HEK293T (cell line): ENCODE measurements around the gene PACC1.

Experiments used
- BHLHE40 ChIP-seq: fragments of 450-650 bp; IDR thresholded peaks from 2 replicates; pipeline ENCODE4 v1.6.1; 2016; ENCODE audit warnings: mild to moderate bottlenecking, moderate library complexity, borderline replicate concordance
- ELF4 ChIP-seq: fragments of 450-650 bp; IDR thresholded peaks from 2 replicates; pipeline ENCODE4 v1.6.1; 2017; ENCODE audit warnings: antibody characterized with exemption
- FOXM1 ChIP-seq: fragments of 450-650 bp; IDR thresholded peaks from 2 replicates; pipeline ENCODE4 v1.6.1; 2017; ENCODE audit warnings: mild to moderate bottlenecking, borderline replicate concordance
- L3MBTL2 ChIP-seq: fragments of 450-650 bp; conservative IDR thresholded peaks from 2 replicates; pipeline ENCODE4 v1.6.1; 2016; ENCODE audit warnings: mild to moderate bottlenecking
- SP1 ChIP-seq: fragments of 450-650 bp; IDR thresholded peaks from 2 replicates; pipeline ENCODE4 v1.6.1; 2017
- SUZ12 ChIP-seq: fragments of 450-650 bp; IDR thresholded peaks from 2 replicates; pipeline ENCODE4 v1.6.1; 2016; ENCODE audit warnings: mild to moderate bottlenecking
- TARDBP ChIP-seq: fragments of 450-650 bp; IDR thresholded peaks from 2 replicates; pipeline ENCODE4 v1.6.1; 2016
- TF ChIP-seq, protein P1 (sequence below): fragments of 450-650 bp; IDR thresholded peaks from 2 replicates; pipeline ENCODE4 v1.6.1; 2016

DNA sequence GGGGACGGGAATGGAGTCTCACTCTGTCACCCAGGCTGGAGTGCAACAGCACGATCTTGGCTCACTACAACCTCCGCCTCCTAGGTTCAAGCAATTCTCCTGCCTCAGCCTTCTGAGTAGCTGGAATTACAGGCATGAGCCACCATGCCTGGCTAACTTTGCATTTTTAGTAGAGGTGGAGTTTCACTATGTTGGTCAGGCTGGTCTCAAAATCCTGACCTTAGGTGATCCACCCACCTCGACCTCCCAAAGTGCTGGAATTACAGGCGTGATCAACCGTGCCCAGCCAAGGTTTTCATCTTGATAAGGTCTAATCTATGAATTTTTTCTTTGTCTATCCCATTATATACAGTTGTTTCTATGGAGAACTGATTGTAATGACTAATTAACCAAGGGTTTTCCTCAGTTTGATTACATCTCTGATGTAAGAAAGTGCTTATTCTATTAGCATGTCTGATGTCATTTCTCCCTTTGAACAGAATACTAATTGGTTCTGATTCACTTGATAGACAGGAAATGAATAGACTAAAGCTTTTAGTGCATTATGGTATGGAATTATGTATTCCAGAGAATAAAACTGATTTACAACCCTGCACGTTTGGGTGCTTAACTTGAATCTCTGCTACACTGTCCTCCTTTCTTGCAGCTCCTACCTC lies 11.9 kb downstream of the PACC1 start:
- no peak for TF ChIP-seq ELF4
- no peak for TF ChIP-seq TARDBP
- TF ChIP-seq L3MBTL2, result no peak
- no peak for TF ChIP-seq SP1
- TF ChIP-seq BHLHE40, result no peak
- TF ChIP-seq SUZ12, result no peak
- TF ChIP-seq FOXM1, result no peak
- TF ChIP-seq, protein P1, sequence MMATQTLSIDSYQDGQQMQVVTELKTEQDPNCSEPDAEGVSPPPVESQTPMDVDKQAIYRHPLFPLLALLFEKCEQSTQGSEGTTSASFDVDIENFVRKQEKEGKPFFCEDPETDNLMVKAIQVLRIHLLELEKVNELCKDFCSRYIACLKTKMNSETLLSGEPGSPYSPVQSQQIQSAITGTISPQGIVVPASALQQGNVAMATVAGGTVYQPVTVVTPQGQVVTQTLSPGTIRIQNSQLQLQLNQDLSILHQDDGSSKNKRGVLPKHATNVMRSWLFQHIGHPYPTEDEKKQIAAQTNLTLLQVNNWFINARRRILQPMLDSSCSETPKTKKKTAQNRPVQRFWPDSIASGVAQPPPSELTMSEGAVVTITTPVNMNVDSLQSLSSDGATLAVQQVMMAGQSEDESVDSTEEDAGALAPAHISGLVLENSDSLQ, result no peak
